K562 (cell line): ENCODE data around the gene ZNF407. TPM values are rescaled to one million over a fixed set of nuclear protein-coding genes. Genes with fewer than 3 reads are reported as not detected.

Experiments used
- ATAC-seq: fragments of 200-7000 bp; cut with Tn5 transposase; 3 replicates; pipeline ENCODE4 v1.9.1; 2020; ENCODE audit warnings: moderate library complexity
- BruUV-seq: library from RNA; stranded (reverse); fragments of 400-500 nt; replicated peaks from 2 replicates; lab custom pipeline; 2021; lab: Mats Ljungman, UMichigan
- CTCF ChIA-PET: fragments of 300-600 bp; formaldehyde crosslinking; extraction: SDS; loops from one replicate; lab custom pipeline; 2021; ENCODE audit warnings: low intra/inter-chr PET ratio; lab: Yijun Ruan, JAX
- POLR2A ChIA-PET: fragments of 300-600, 350-650 bp; sonication (Branson Sonifier 250); formaldehyde crosslinking; extraction: SDS; loops from one replicate; lab custom pipeline; 2021; ENCODE audit warnings: antibody characterized with exemption, inconsistent platforms; lab: Yijun Ruan, JAX
- DNase-seq, 4 experiments: peaks; one replicate each; pipeline versions ENCODE4 v3.0.0 to v3.0.0-alpha.2; 2011 to 2018; ENCODE audit warnings: low spot score in 3 of 4, mixed read lengths in 3 of 4; ENCODE audit errors: extremely low read depth in 1 of 4
- FAIRE-seq: peaks from 2 replicates; lab custom pipeline; 2011; peaks lifted over from hg19 to GRCh38; lab: Jason Lieb, UNC
- H2AFZ ChIP-seq: 2 replicates; pipeline ENCODE4 v1.6.0; 2011; ENCODE audit warnings: low read depth, low read length, control low read depth, inconsistent platforms
- H3K27ac ChIP-seq: fragments of 200-600 bp; 3 replicates; pipeline ENCODE4 v1.8.0; 2011; ENCODE audit warnings: low read depth, mild to moderate bottlenecking, control low read depth, inconsistent platforms, low read length, moderate library complexity, mixed read lengths; ENCODE audit errors: extremely low read depth
- H3K27me3 ChIP-seq, 2 experiments: fragments of 300-600 bp in 1 of 2; 2 replicates in 1 of 2; 3 replicates in 1 of 2; pipeline versions ENCODE4 v1.6.0 to v1.8.0; 2011; ENCODE audit warnings: inconsistent platforms in 2 of 2, low read length in 2 of 2, mild to moderate bottlenecking in 1 of 2, mixed read lengths in 1 of 2, moderate library complexity in 1 of 2; ENCODE audit not compliant: control insufficient read depth in 2 of 2, insufficient read depth in 2 of 2
- H3K36me3 ChIP-seq: fragments of 300-600 bp; 3 replicates; pipeline ENCODE4 v1.8.0; 2011; ENCODE audit warnings: mild to moderate bottlenecking, low read length, inconsistent platforms; ENCODE audit not compliant: control insufficient read depth, insufficient read depth
- H3K4me1 ChIP-seq, 2 experiments: fragments of 200-600 bp in 1 of 2; replicated peaks in 1 of 2; 2 replicates in 1 of 2; 3 replicates in 1 of 2; pipeline versions ENCODE4 v1.5.1 to v1.8.0; 2011; ENCODE audit warnings: inconsistent platforms in 2 of 2, low read length in 2 of 2, mild to moderate bottlenecking in 1 of 2, mixed read lengths in 1 of 2, moderate library complexity in 1 of 2; ENCODE audit not compliant: control insufficient read depth in 2 of 2, insufficient read depth in 2 of 2
- H3K4me2 ChIP-seq: 2 replicates; pipeline ENCODE4 v1.6.1; 2011; ENCODE audit warnings: low read length, control low read depth, inconsistent platforms, mixed read lengths; ENCODE audit not compliant: insufficient read depth
- H3K4me3 ChIP-seq: fragments of 200-600 bp; sonication (generic), shearing (Covaris generic); 2 replicates; pipeline ENCODE4 v1.5.1; 2016; ENCODE audit warnings: control low read depth, inconsistent platforms
- H3K79me2 ChIP-seq: fragments of 200-600 bp; 3 replicates; pipeline ENCODE4 v1.8.0; 2011; ENCODE audit warnings: low read length, inconsistent platforms; ENCODE audit not compliant: control insufficient read depth, insufficient read depth
- H3K9ac ChIP-seq, 2 experiments: 2 replicates each; pipeline versions ENCODE4 v1.6.0 to v1.6.1; 2011; ENCODE audit warnings: low read depth in 2 of 2, low read length in 2 of 2, control low read depth in 1 of 2, inconsistent platforms in 1 of 2, mild to moderate bottlenecking in 1 of 2, mixed read lengths in 1 of 2; ENCODE audit not compliant: insufficient read depth in 1 of 2
- H3K9me1 ChIP-seq: one replicate; pipeline ENCODE4 v1.6.0; 2011; ENCODE audit warnings: inconsistent platforms, mild to moderate bottlenecking, low read length, moderate library complexity; ENCODE audit not compliant: control insufficient read depth, insufficient read depth
- H3K9me3 ChIP-seq: replicated peaks from 2 replicates; pipeline ENCODE4 v1.5.1; 2011; ENCODE audit warnings: low read depth, low read length, inconsistent platforms; ENCODE audit not compliant: control insufficient read depth, insufficient read depth
- H4K20me1 ChIP-seq: replicated peaks from 2 replicates; pipeline ENCODE4 v1.6.1; 2011; ENCODE audit warnings: low read length, inconsistent platforms, mixed read lengths; ENCODE audit not compliant: control insufficient read depth, insufficient read depth
- CCAR2 ChIP-seq: fragments of 200-400 bp; formaldehyde crosslinking; IDR thresholded peaks from 2 replicates; pipeline ENCODE4 v1.6.1; 2017; ENCODE audit warnings: mild to moderate bottlenecking, low read depth, low read length
- HES1 ChIP-seq: fragments of 450-650 bp; IDR thresholded peaks from 2 replicates; pipeline ENCODE4 v1.6.1; 2016; ENCODE audit warnings: low read depth, mild to moderate bottlenecking, moderate library complexity
- KLF1 ChIP-seq: fragments of 450-650 bp; IDR thresholded peaks from 2 replicates; pipeline ENCODE4 v1.6.1; 2016; ENCODE audit warnings: missing genetic modification characterization, missing compliant biosample characterization
- RAD51 ChIP-seq: fragments of 450-650 bp; IDR thresholded peaks from 2 replicates; pipeline ENCODE4 v1.7.1; 2016; ENCODE audit warnings: low read depth, mild to moderate bottlenecking, borderline replicate concordance
- REST ChIP-seq, 2 experiments: fragments of 450-650 bp; formaldehyde crosslinking in 1 of 2; IDR thresholded peaks; 2 replicates each; pipeline versions ENCODE4 v1.4.0 to v1.6.1; 2014 to 2020; ENCODE audit warnings: mild to moderate bottlenecking in 2 of 2, borderline replicate concordance in 1 of 2, low read depth in 1 of 2
- ZFP36 ChIP-seq: fragments of 150-350 bp; IDR thresholded peaks from 2 replicates; pipeline ENCODE4 v1.6.1; 2018; ENCODE audit warnings: low read length, low read depth; ENCODE audit not compliant: partially characterized antibody
- ZFX ChIP-seq: sonication (generic); formaldehyde crosslinking; IDR thresholded peaks from 2 replicates; pipeline ENCODE4 v1.8.0; 2022; ENCODE audit warnings: mild to moderate bottlenecking, missing genetic modification reagents, moderate library complexity
- ZNF277 ChIP-seq: fragments of 250-450 bp; sonication (Bioruptor Pico); IDR thresholded peaks from 2 replicates; pipeline ENCODE4 v1.8.0; 2022; ENCODE audit warnings: inconsistent platforms, mild to moderate bottlenecking, moderate library complexity, borderline replicate concordance
- ZNF347 ChIP-seq: fragments of 450-650 bp; formaldehyde crosslinking; IDR thresholded peaks from 2 replicates; pipeline ENCODE4 v1.4.0; 2020; ENCODE audit warnings: low read depth, mild to moderate bottlenecking, moderate library complexity
- WGBS: fragments of 100-300 bp; shearing (Covaris generic); methylation state at CpG from one replicate; pipeline ENCODE4 v1.1.6; 2016; ENCODE audit warnings: low coverage, mixed read lengths; ENCODE audit not compliant: insufficient coverage; ENCODE audit errors: missing lambda C conversion rate; 5-methylcytosine and 5-hydroxymethylcytosine counted together
- in situ Hi-C: fragments of 300-500 bp; cut with MboI; formaldehyde crosslinking; loops from 4 replicates; pipeline ENCODE4 v1.15.0; 2018; ENCODE audit warnings: inconsistent platforms, mixed read lengths
- intact Hi-C: fragments of 100-400 bp; cut with micrococcal nuclease; formaldehyde crosslinking; loops from 2 replicates; pipeline ENCODE4 v1.14.2; 2022
- polyA plus RNA-seq, 8 experiments: library from polyadenylated mRNA; depleted of rRNA in 4 of 8; stranded (reverse) in 5 of 8; unstranded in 3 of 8; fragments of >200 nt; fragmentation: Nextera tagmentation in 2 of 8; fragmentation: Illumina TruSeq in 1 of 8; extraction: Ambion mirVana in 2 of 8; extraction: Trizol in 1 of 8; gene quantifications; 2 replicates each; pipeline versions ENCODE4 v1.2.1 to v1.2.3, GENCODE V29; 2011 to 2014; ENCODE audit warnings: inconsistent platforms in 1 of 8, missing spikeins in 1 of 8
- total RNA-seq, 7 experiments: library from RNA; depleted of rRNA in 6 of 7; stranded (reverse); fragments of >200 nt in 6 of 7; fragmentation: Illumina TruSeq in 2 of 7; extraction: Trizol in 2 of 7; gene quantifications; 2 replicates each; pipeline versions ENCODE4 v1.2.1 to v1.2.3, GENCODE V29; 2011 to 2021; ENCODE audit warnings: low replicate concordance in 1 of 7

The ZNF407 gene
- total and polyA plus RNA-seq, 9 of the 15 experiments (the other 6 are each of a cell fraction or from before 2014, with no cell fraction given), result 0.21 to 5.4 (median 2.3) TPM

DNA sequence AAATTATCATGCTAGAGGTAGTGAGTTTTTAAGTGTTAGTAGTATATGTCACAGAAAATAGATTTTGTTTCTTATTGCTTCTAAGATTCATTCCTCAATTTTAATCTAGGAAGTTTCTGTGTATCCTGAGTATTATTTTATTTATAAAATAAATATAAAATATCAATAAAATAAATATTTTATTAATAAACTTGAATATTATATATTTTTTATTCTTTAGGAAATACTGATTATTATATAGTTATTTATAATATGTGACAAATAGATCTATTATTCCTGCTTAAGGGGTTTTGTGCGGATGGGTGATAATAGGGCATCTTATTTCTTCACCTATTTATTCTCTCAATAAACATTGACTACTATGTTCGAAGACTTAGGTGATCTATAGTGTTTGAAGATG is 191.0 kb downstream of the ZNF407 start (continued):
- no peak for TF ChIP-seq REST (IDR thresholded peaks at IDR 0.05; ENCODE audit: borderline replicate concordance)
- TF ChIP-seq REST (CRISPR knock-in tag; IDR thresholded peaks at IDR 0.05; ENCODE audit: low read depth), result no peak
- TF ChIP-seq RAD51, result no peak

DNA sequence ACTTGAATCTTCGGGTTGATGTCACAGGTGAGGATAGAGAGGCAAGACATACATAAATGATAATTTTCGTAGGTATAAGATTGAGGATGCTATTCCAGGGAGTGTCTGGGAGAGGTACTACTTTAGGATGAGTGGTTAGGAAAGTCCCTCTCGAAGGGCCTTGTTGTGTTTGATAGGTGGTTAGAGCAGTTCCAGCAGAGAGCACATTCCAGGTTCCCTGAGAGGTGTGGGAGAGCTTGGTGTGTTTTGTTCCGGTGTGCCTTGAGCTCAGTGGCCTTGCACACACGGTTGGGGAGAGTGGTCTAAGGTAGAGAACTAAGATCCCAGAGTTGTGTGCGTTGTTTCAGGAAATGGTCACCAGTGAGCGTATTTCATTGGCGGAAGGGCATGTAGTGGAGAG is 191.4 kb downstream of the ZNF407 start:
- Histone ChIP-seq H3K4me1 (no peaks in the 10 kb centered on the region), H3K4me2 (no peak overlapping the region), H3K9me1 (no peaks in the 10 kb centered on the region), H3K27me3 (no peaks in the 10 kb centered on the region), H3K4me3 (no peak overlapping the region), H2AFZ (no peak overlapping the region)
- POLR2A ChIA-PET, result no interaction called here
- FAIRE-seq (no peak), DNase-seq (no peak)
- no TSS peak for BruUV-seq
- in situ Hi-C loops, result no loop called here
- TF ChIP-seq ZNF277 (CRISPR knock-in tag) (no peak), HES1 (no peak), KLF1 (tag) (no peak), ZFP36 (no peak), ZFX (CRISPR knock-in tag) (no peak), ZNF347 (no peak), CCAR2 (no peak)
- TF ChIP-seq, all 486 proteins: peak for 0
- no peak for ATAC-seq
- Histone ChIP-seq H4K20me1 (no peaks in the 10 kb centered on the region), H3K9ac (no peak overlapping the region; a peak in 1 of 4 replicates), H3K36me3 (no peaks in the 10 kb centered on the region), H3K9me3 (no peaks in the 10 kb centered on the region), H3K79me2 (no peaks in the 10 kb centered on the region), H3K27ac (no peak overlapping the region)
- intact Hi-C loops, result no loop called here
- CTCF ChIA-PET, result no interaction called here
- 66% methylated on average over 7 of the region's 8 CpGs for WGBS
